Duodenal mucosa (tissue), 2 donors: ENCODE results near the gene VPS35L.

ENCODE experiments used
- H3K27ac ChIP-seq: one replicate; pipeline ENCODE4 v1.7.0; 2013; ENCODE audit warnings: low read depth, low read length
- H3K27me3 ChIP-seq, 2 donors: one replicate each; pipeline ENCODE4 v1.7.0; 2013; ENCODE audit warnings: low read length in 2 of 2, control low read depth in 1 of 2; ENCODE audit not compliant: insufficient read depth in 2 of 2, control insufficient read depth in 1 of 2
- H3K36me3 ChIP-seq, 2 donors: one replicate each; pipeline ENCODE4 v1.7.0; 2013; ENCODE audit warnings: low read length in 2 of 2, control low read depth in 1 of 2; ENCODE audit not compliant: insufficient read depth in 2 of 2, control insufficient read depth in 1 of 2
- H3K4me1 ChIP-seq, 2 donors: one replicate each; pipeline ENCODE4 v1.7.0; 2013; ENCODE audit warnings: low read length in 2 of 2, control low read depth in 1 of 2; ENCODE audit not compliant: insufficient read depth in 2 of 2, control insufficient read depth in 1 of 2
- H3K4me3 ChIP-seq, 2 donors: one replicate each; pipeline ENCODE4 v1.7.0; 2013; ENCODE audit warnings: low read length in 2 of 2, low read depth in 1 of 2
- H3K9ac ChIP-seq, 2 donors: one replicate each; pipeline ENCODE4 v1.7.0; 2013; ENCODE audit warnings: low read length in 2 of 2, low read depth in 1 of 2
- H3K9me3 ChIP-seq, 2 donors: one replicate each; pipeline ENCODE4 v1.7.0; 2013; ENCODE audit warnings: low read length in 2 of 2, control low read depth in 1 of 2; ENCODE audit not compliant: control insufficient read depth in 1 of 2

VPS35L gene

GRCh38 chr16:19698480-19699465 is 143.3 kb downstream of the VPS35L start:
- no peaks in the 10 kb centered on the region for H3K9me3 ChIP-seq
- no peaks in the 10 kb centered on the region for H3K27me3 ChIP-seq
- H3K9ac ChIP-seq = no peak overlapping the region
- H3K4me3 ChIP-seq = no peak overlapping the region
- H3K36me3 ChIP-seq = peaks cover 14 to 20% of the 10 kb centered on the region in 2 donors
- H3K4me1 ChIP-seq = peaks cover 39 to 46% of the 10 kb centered on the region in 2 donors
- H3K27ac ChIP-seq = no peak overlapping the region

GRCh38 chr16:19699472-19699871 is 144.0 kb downstream of the VPS35L start:
- Histone ChIP-seq H3K27me3 (no peaks in the 10 kb centered on the region), H3K27ac (no peak overlapping the region), H3K36me3 (peaks cover 14 to 27% of the 10 kb centered on the region in 2 donors), H3K9ac (no peak overlapping the region), H3K9me3 (no peaks in the 10 kb centered on the region), H3K4me3 (no peak overlapping the region), H3K4me1 (peaks cover 39 to 46% of the 10 kb centered on the region in 2 donors)

GRCh38 chr16:19700319-19700781 is 144.8 kb downstream of the VPS35L start:
- H3K4me1 ChIP-seq = peaks cover 39 to 46% of the 10 kb centered on the region in 2 donors
- H3K27me3 ChIP-seq = no peaks in the 10 kb centered on the region
- peaks cover 22 to 36% of the 10 kb centered on the region in 2 donors for H3K36me3 ChIP-seq
- H3K27ac ChIP-seq = no peak overlapping the region
- H3K9me3 ChIP-seq = no peaks in the 10 kb centered on the region
- no peak overlapping the region for H3K4me3 ChIP-seq
- no peak overlapping the region for H3K9ac ChIP-seq

GRCh38 chr16:19701091-19701490 is 145.6 kb downstream of the VPS35L start:
- peaks cover 24 to 43% of the 10 kb centered on the region in 2 donors for H3K36me3 ChIP-seq
- H3K27ac ChIP-seq = no peak overlapping the region
- H3K4me3 ChIP-seq = no peak overlapping the region
- H3K9ac ChIP-seq = no peak overlapping the region
- H3K27me3 ChIP-seq = no peaks in the 10 kb centered on the region
- peaks cover 35 to 43% of the 10 kb centered on the region in 2 donors for H3K4me1 ChIP-seq
- no peaks in the 10 kb centered on the region for H3K9me3 ChIP-seq

- Histone ChIP-seq H3K9ac (no peak overlapping the region), H3K36me3 (peaks cover 23 to 57% of the 10 kb centered on the region in 2 donors), H3K9me3 (no peaks in the 10 kb centered on the region), H3K27ac (no peak overlapping the region), H3K4me1 (peaks cover 14 to 21% of the 10 kb centered on the region in 2 donors), H3K27me3 (no peaks in the 10 kb centered on the region), H3K4me3 (no peak overlapping the region)
Observed at GRCh38 chr16:19703172-19703889, 147.8 kb downstream of the VPS35L start.

- H3K4me3 ChIP-seq = no peak overlapping the region
- no peaks in the 10 kb centered on the region for H3K9me3 ChIP-seq
- H3K27me3 ChIP-seq = no peaks in the 10 kb centered on the region
- H3K27ac ChIP-seq = peak overlapping the region; percentile 47
- peaks cover 14 to 15% of the 10 kb centered on the region in 2 donors for H3K4me1 ChIP-seq
- peaks cover 11 to 61% of the 10 kb centered on the region in 2 donors for H3K36me3 ChIP-seq
- no peak overlapping the region for H3K9ac ChIP-seq
Observed at GRCh38 chr16:19704321-19705145, 149.0 kb downstream of the VPS35L start.

- H3K36me3 ChIP-seq = peaks cover 10 to 67% of the 10 kb centered on the region in 2 donors
- H3K27ac ChIP-seq = peak overlapping the region; percentile 47
- no peak overlapping the region for H3K9ac ChIP-seq
- peaks cover 11% of the 10 kb centered on the region in 2 donors for H3K4me1 ChIP-seq
- H3K4me3 ChIP-seq = no peak overlapping the region
- no peaks in the 10 kb centered on the region for H3K9me3 ChIP-seq
- H3K27me3 ChIP-seq = no peaks in the 10 kb centered on the region
Observed at GRCh38 chr16:19705146-19705501, 149.6 kb downstream of the VPS35L start.

- Histone ChIP-seq H3K27me3 (no peaks in the 10 kb centered on the region), H3K36me3 (peaks cover 10 to 72% of the 10 kb centered on the region in 2 donors), H3K9ac (no peak overlapping the region), H3K4me3 (no peak overlapping the region), H3K27ac (no peak overlapping the region), H3K9me3 (no peaks in the 10 kb centered on the region), H3K4me1 (peaks cover 4% of the 10 kb centered on the region in 2 donors)
Observed at GRCh38 chr16:19705843-19706242, 150.3 kb downstream of the VPS35L start.

- no peaks in the 10 kb centered on the region for H3K9me3 ChIP-seq
- H3K4me1 ChIP-seq = peaks cover 0 to 9% of the 10 kb centered on the region in 2 donors
- no peaks in the 10 kb centered on the region for H3K27me3 ChIP-seq
- H3K4me3 ChIP-seq = no peak overlapping the region
- no peak overlapping the region for H3K27ac ChIP-seq
- no peak overlapping the region for H3K9ac ChIP-seq
- peaks cover 10 to 76% of the 10 kb centered on the region in 2 donors for H3K36me3 ChIP-seq
Observed at GRCh38 chr16:19706846-19707245, 151.3 kb downstream of the VPS35L start.
